Esophagus squamous epithelium (tissue), 5 donors: ENCODE results near the gene POLE3. TPM values are rescaled to one million over a fixed set of nuclear protein-coding genes. Genes with fewer than 3 reads are reported as not detected.

Source experiments
- DNase-seq: peaks from one replicate; lab custom pipeline; 2025; lab: John Stamatoyannopoulos, UW
- H3K27ac ChIP-seq, 4 donors: fragments of 200-600 bp; sonication (generic); one replicate each; pipeline ENCODE4 v1.5.1; 2016 to 2019; ENCODE audit warnings: mild to moderate bottlenecking in 1 of 4
- H3K27me3 ChIP-seq, 4 donors: fragments of 200-600 bp; sonication (generic); 1 replicate in 3 of 4; 2 replicates in 1 of 4; pipeline versions ENCODE4 v1.5.1 to v1.6.0; 2017 to 2021; ENCODE audit warnings: antibody characterized with exemption in 1 of 4
- H3K36me3 ChIP-seq, 3 donors: fragments of 200-600 bp; sonication (generic); one replicate each; pipeline ENCODE4 v1.5.1; 2016 to 2019
- H3K4me1 ChIP-seq, 3 donors: fragments of 200-600 bp; sonication (generic); one replicate each; pipeline ENCODE4 v1.5.1; 2017 to 2019
- H3K4me3 ChIP-seq, 4 donors: fragments of 200-600 bp; sonication (generic); 1 replicate in 3 of 4; 2 replicates in 1 of 4; pipeline ENCODE4 v1.5.1; 2016 to 2019; ENCODE audit warnings: mild to moderate bottlenecking in 2 of 4, moderate library complexity in 1 of 4
- H3K9me3 ChIP-seq, 3 donors: fragments of 200-600 bp; sonication (generic); one replicate each; pipeline ENCODE4 v1.5.1; 2016 to 2019
- POLR2A ChIP-seq, 4 donors: fragments of 450-650 bp; IDR thresholded peaks; one replicate each; pipeline ENCODE4 v1.6.1; 2017; ENCODE audit warnings: antibody characterized with exemption in 4 of 4, mild to moderate bottlenecking in 4 of 4, moderate library complexity in 3 of 4
- WGBS, 2 donors: methylation state at CpG; one replicate each; pipeline ENCODE4 v1.1.5; 2018; 5-methylcytosine and 5-hydroxymethylcytosine counted together
- intact Hi-C: fragments of 100-400 bp; cut with DNase I; formaldehyde crosslinking; loops from one replicate; pipeline ENCODE4 v1.15.0; 2022
- total RNA-seq, 4 donors: library from RNA; depleted of rRNA; stranded (reverse); fragments of >200 nt; gene quantifications; one replicate each; pipeline ENCODE4 v1.1.0, GENCODE V29; 2016
- TF ChIP-seq, protein P1 (sequence below), 6 experiments: fragments of 450-650 bp in 4 of 6; fragments of 200-600 bp in 2 of 6; sonication (generic) in 2 of 6; IDR thresholded peaks; one replicate each; pipeline ENCODE4 v1.5.1; 2016 to 2019; ENCODE audit warnings: antibody characterized with exemption in 6 of 6, mild to moderate bottlenecking in 4 of 6, moderate library complexity in 4 of 6
- donor health status: DM: yes; HTN: yes; CAD: no.

The POLE3 gene
- total RNA-seq, 4 donors from 2014 or later = 16.6 to 61.4 (median 51.9) TPM

DNA sequence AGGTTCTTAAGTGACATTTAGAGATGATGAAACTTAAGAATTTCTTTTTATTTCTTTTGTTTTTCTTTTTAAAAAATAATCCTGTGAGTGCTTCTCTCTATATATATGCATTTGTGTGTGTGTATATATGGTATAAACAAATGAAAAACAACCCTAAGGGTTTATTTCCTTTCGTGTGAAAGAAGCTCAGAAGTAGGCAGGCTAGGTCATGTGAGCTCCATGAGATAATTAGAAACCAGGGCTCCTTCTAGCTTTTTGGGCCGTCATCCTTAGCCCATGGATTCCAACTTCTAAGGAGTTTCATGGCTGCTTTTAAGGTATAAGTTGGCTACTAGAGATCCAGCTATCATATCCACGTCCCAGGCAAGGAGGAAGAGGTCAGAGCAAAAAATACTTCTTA, 11.3 kb upstream of the POLE3 start:
- Histone ChIP-seq H3K27ac (no peak overlapping the region), H3K36me3 (no peaks in the 10 kb centered on the region), H3K4me1 (no peaks in the 10 kb centered on the region), H3K27me3 (no peaks in the 10 kb centered on the region), H3K4me3 (no peak overlapping the region), H3K9me3 (no peaks in the 10 kb centered on the region)
- no peak for DNase-seq
- intact Hi-C loops = no loop called here
- no peak for TF ChIP-seq POLR2A (IDR thresholded peaks at IDR 0.05)
- 63 to 77% methylated on average over 3 of the region's 3 CpGs for WGBS, 2 donors

DNA sequence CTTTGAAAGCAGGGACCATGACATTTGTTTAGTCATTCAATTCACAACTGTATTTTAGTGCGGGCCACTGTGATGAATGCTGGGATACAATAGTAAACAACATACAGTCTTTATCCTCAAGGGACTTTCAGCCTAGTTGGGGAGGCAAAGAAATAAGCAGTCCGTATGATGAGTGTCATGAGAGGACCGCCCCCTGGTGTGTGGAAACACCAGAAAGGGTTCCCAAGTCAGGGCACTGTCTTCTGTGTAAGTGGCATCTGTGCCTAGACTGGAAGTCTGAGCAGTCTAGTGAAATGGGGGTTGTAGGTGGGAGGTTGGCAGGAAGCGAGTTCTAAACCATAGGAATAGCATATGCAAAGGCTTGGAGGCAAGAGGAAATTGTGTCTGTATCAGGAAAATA, 6.9 kb upstream of the POLE3 start:
- H3K27ac ChIP-seq = no peak overlapping the region
- DNase-seq = no peak

DNA sequence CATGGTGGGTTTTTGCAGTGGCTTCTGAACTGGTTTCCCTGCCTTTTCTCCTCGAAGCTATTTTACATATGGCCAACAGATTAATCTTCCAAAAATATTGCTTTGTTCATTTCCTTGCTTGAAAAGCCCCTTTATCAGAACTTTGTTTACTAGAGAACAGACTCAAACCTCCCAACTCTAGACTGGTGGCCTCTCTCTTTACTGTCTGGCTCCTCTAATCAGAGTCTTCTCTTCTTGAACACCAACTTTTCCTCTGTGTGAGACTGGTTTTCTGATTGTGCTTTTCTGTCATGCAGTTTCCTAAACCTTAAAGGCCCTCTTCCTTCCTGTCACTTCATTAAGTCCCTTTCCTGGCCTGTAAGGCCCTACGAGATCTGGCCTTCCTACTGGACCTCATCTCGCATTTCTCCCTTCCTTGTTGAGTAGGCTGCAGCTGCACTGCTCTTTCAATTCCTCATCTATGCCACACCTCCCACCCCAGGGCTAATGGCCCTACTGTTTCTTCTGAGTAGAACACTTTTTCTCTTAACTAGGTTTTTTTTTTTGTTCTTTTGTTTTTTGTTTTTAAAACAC, 5.8 kb upstream of the POLE3 start:
- no peak for DNase-seq
- no peaks in the 10 kb centered on the region for H3K27me3 ChIP-seq
- intact Hi-C loops = no loop called here
- WGBS, 2 donors = 50 to 59% methylated on average over 3 of the region's 3 CpGs
- no peaks in the 10 kb centered on the region for H3K36me3 ChIP-seq
- H3K4me3 ChIP-seq = no peak overlapping the region
- no peak overlapping the region for H3K27ac ChIP-seq
- H3K4me1 ChIP-seq = peaks cover 0 to 7% (median 0%) of the 10 kb centered on the region in 3 donors
- H3K9me3 ChIP-seq = no peaks in the 10 kb centered on the region
- TF ChIP-seq, protein P1, sequence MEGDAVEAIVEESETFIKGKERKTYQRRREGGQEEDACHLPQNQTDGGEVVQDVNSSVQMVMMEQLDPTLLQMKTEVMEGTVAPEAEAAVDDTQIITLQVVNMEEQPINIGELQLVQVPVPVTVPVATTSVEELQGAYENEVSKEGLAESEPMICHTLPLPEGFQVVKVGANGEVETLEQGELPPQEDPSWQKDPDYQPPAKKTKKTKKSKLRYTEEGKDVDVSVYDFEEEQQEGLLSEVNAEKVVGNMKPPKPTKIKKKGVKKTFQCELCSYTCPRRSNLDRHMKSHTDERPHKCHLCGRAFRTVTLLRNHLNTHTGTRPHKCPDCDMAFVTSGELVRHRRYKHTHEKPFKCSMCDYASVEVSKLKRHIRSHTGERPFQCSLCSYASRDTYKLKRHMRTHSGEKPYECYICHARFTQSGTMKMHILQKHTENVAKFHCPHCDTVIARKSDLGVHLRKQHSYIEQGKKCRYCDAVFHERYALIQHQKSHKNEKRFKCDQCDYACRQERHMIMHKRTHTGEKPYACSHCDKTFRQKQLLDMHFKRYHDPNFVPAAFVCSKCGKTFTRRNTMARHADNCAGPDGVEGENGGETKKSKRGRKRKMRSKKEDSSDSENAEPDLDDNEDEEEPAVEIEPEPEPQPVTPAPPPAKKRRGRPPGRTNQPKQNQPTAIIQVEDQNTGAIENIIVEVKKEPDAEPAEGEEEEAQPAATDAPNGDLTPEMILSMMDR (IDR thresholded peaks at IDR 0.05) = no peak
- TF ChIP-seq POLR2A (IDR thresholded peaks at IDR 0.05) = no peak

More for the DNA sequence above, 6.9 kb upstream of the POLE3 start:
- no peaks in the 10 kb centered on the region for H3K9me3 ChIP-seq
- no peaks in the 10 kb centered on the region for H3K27me3 ChIP-seq
- no peak for TF ChIP-seq POLR2A (IDR thresholded peaks at IDR 0.05)
- TF ChIP-seq, protein P1 (IDR thresholded peaks at IDR 0.05) = no peak
- intact Hi-C loops = no loop called here
- H3K36me3 ChIP-seq = no peaks in the 10 kb centered on the region
- WGBS, 2 donors = 75 to 85% methylated on average over 4 of the region's 4 CpGs
- no peaks in the 10 kb centered on the region for H3K4me1 ChIP-seq
- H3K4me3 ChIP-seq = no peak overlapping the region

DNA sequence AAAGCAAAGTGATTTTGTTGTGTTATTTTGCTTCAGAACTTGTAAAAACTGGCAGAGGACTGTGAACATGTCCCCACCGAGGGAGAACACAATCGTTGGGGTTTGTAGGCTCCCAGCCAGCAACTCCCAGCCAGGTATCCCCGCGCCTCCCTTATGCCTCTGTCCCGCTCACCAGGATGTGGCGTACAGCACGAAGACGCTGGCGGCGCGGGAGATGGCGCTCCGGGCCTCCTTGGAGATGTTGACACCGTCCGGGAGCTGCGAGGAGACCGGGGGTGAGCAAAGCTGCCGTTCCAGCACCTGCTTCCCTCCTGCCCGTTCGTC, 630 bp downstream of the POLE3 start:
- WGBS, 2 donors = 0% methylated on average over 2 to 6 of the region's 20 CpGs
- Histone ChIP-seq H3K27ac (peak overlapping the region; percentile 92 to 99 (median 96)), H3K36me3 (peaks cover 0 to 20% (median 5%) of the 10 kb centered on the region in 3 donors), H3K4me3 (peak overlapping the region; percentile 78 to 95 (median 90)), H3K9me3 (no peaks in the 10 kb centered on the region), H3K27me3 (no peaks in the 10 kb centered on the region), H3K4me1 (peaks cover 7 to 44% (median 10%) of the 10 kb centered on the region in 3 donors)
- intact Hi-C loops = loop anchor here (5.0 kb wide), 1 partner anchor 133 kb away; the partner anchor contains the start of genes CDC26 and PRPF4
- no peak for DNase-seq
- TF ChIP-seq, protein P1 (IDR thresholded peaks at IDR 0.05) = no peak
- TF ChIP-seq POLR2A (IDR thresholded peaks at IDR 0.05) = no peak

DNA sequence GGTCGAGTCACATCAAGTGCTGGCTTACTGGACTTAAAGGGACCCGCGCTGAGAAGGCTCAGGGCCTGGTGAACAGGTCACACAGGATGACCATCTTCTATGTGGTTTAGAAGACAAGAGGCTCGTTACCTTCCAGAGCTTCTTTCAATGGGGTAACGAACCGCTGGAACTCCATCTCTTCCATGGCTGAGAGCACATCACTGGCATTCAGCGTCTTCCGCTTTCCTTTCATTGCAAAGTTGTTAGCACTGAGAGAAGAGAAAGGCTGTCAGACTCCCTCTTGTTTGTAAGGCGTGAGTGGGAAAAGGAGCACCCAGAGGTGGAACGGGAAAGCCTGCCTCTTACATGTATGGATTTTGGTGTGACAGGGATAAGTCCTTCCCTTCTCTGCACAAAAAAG, 994 bp downstream of the POLE3 start:
- H3K36me3 ChIP-seq = peaks cover 0 to 20% (median 5%) of the 10 kb centered on the region in 3 donors
- H3K4me3 ChIP-seq = peak overlapping the region; percentile 78 to 95 (median 90)
- DNase-seq = no peak
- H3K27ac ChIP-seq = peak overlapping the region; percentile 92 to 99 (median 96)
- H3K9me3 ChIP-seq = no peaks in the 10 kb centered on the region
- 31% methylated on average over 9 to 10 of the region's 10 CpGs for WGBS, 2 donors
- intact Hi-C loops = loop anchor here (5.0 kb wide), 1 partner anchor 132 kb away; the partner anchor contains the start of genes CDC26 and PRPF4
- no peak for TF ChIP-seq POLR2A (IDR thresholded peaks at IDR 0.05)
- TF ChIP-seq, protein P1 (IDR thresholded peaks at IDR 0.05) = no peak
- H3K4me1 ChIP-seq = peaks cover 7 to 44% (median 10%) of the 10 kb centered on the region in 3 donors
- no peaks in the 10 kb centered on the region for H3K27me3 ChIP-seq
